ENCODE results near the gene SCOC. TPM values are rescaled to one million over a fixed set of nuclear protein-coding genes. Genes with fewer than 3 reads are reported as not detected.

The SCOC gene
- total RNA-seq, 1 donor from 2014 or later: 45.4 TPM

DNA sequence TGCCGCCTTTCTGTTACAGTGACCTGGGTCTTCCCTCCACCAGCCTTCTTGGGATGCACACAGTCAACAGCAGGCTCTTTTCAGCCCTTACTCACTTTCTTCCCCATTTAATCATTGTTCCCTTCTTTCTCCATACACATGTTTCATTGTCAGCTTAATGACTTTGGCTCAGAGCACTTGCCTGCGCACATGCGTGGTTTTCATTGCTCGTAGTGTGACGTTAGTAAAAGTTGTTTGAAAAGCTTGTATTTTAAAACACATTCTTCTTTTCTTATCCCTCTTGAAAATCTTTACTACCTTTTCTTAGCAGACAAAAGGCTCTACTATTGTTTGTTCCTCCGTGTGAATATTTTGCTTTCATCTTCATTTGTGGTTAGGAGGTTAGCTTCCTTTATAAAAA, 19.7 kb upstream of the SCOC start:
- Histone ChIP-seq H3K4me3 (no peak overlapping the region), H3K9me3 (no peaks in the 10 kb centered on the region), H3K4me1 (no peaks in the 10 kb centered on the region), H3K27ac (no peak overlapping the region), H3K27me3 (no peaks in the 10 kb centered on the region), H3K36me3 (no peaks in the 10 kb centered on the region)
- TF ChIP-seq, protein P1, sequence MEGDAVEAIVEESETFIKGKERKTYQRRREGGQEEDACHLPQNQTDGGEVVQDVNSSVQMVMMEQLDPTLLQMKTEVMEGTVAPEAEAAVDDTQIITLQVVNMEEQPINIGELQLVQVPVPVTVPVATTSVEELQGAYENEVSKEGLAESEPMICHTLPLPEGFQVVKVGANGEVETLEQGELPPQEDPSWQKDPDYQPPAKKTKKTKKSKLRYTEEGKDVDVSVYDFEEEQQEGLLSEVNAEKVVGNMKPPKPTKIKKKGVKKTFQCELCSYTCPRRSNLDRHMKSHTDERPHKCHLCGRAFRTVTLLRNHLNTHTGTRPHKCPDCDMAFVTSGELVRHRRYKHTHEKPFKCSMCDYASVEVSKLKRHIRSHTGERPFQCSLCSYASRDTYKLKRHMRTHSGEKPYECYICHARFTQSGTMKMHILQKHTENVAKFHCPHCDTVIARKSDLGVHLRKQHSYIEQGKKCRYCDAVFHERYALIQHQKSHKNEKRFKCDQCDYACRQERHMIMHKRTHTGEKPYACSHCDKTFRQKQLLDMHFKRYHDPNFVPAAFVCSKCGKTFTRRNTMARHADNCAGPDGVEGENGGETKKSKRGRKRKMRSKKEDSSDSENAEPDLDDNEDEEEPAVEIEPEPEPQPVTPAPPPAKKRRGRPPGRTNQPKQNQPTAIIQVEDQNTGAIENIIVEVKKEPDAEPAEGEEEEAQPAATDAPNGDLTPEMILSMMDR (IDR thresholded peaks at IDR 0.05): no peak
- intact Hi-C loops (cut with DNase I): loop anchor here (10.0 kb wide), 1 partner anchor 501 kb away; no protein-coding TSS in a partner anchor
- ATAC-seq (no peak), DNase-seq (no peak)

DNA sequence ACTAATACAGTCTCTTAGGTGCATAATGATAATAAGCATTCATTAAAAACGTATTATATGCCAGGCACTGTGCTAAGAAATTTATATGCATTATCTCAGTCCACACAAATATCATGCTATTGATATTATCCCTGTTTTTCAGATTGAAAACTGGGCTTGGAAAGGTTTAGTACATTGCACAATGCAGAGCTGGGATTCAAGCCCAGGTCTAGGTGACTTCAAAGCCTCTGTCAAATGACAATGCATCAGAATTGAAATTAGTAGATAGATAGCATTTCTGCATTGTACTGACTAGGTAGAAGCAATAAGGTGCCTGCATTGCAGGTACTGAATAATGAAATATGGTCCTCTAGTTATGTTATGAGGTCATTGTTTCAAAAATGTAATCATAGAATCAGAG, 18.2 kb upstream of the SCOC start:
- no peaks in the 10 kb centered on the region for H3K27me3 ChIP-seq
- no peak overlapping the region for H3K4me3 ChIP-seq
- DNase-seq (no peak), ATAC-seq (no peak)
- no peaks in the 10 kb centered on the region for H3K9me3 ChIP-seq
- TF ChIP-seq, protein P1 (IDR thresholded peaks at IDR 0.05): no peak
- no peaks in the 10 kb centered on the region for H3K4me1 ChIP-seq
- intact Hi-C loops (cut with DNase I): loop anchor here (10.0 kb wide), 1 partner anchor 500 kb away; no protein-coding TSS in a partner anchor
- no peak overlapping the region for H3K27ac ChIP-seq
- H3K36me3 ChIP-seq: no peaks in the 10 kb centered on the region

DNA sequence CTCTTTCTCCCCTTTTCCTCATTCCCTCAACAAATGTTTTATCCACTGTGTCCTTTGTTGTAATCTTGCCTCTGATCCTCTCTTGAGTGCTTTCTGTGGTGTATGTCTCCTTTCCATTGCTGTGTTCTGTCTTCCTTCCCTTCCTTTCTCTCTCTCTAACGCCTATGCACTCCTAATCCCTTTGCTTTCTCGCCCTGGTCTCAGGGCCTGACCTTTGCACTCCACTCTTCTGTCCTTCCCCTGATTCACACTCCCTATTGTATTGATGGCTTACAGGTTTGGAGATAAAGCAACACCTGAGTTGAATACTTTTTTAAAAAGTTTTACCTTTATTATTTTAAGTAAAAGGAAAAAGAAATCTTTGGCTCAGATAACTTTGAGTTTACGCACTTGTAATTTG, 15.6 kb upstream of the SCOC start:
- ATAC-seq: no peak
- TF ChIP-seq, protein P1 (IDR thresholded peaks at IDR 0.05): no peak
- no peaks in the 10 kb centered on the region for H3K9me3 ChIP-seq
- intact Hi-C loops (cut with DNase I): loop anchor here (10.0 kb wide), 1 partner anchor 497 kb away; no protein-coding TSS in a partner anchor
- H3K27ac ChIP-seq: no peak overlapping the region
- no peaks in the 10 kb centered on the region for H3K27me3 ChIP-seq
- H3K36me3 ChIP-seq: no peaks in the 10 kb centered on the region
- no peak for DNase-seq
- H3K4me1 ChIP-seq: no peaks in the 10 kb centered on the region
- H3K4me3 ChIP-seq: no peak overlapping the region

DNA sequence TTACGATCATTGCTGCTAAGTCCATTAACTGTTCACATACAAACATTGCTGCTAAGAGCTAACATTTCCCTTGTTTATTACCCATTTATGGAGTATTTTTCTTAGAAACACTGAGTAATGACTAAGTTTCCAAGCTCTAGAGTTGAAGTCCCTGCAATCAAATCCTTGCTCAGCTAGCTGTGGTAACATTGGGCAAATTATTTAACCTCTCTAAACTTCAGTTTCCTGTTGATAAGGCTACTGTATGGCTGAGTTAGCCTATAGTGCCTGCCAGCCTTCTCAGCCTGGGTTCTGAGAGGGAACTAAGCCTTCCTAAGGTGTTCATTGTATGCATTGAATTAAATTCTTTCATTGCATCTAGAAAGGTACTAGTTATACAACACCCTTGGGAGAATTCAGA, 15.2 kb upstream of the SCOC start:
- Histone ChIP-seq H3K27me3 (no peaks in the 10 kb centered on the region), H3K27ac (no peak overlapping the region), H3K9me3 (no peaks in the 10 kb centered on the region), H3K4me3 (no peak overlapping the region), H3K4me1 (no peaks in the 10 kb centered on the region), H3K36me3 (no peaks in the 10 kb centered on the region)
- TF ChIP-seq, protein P1 (IDR thresholded peaks at IDR 0.05): no peak
- intact Hi-C loops (cut with DNase I): loop anchor here (10.0 kb wide), 1 partner anchor 497 kb away; no protein-coding TSS in a partner anchor
- no peak for ATAC-seq
- DNase-seq: no peak

DNA sequence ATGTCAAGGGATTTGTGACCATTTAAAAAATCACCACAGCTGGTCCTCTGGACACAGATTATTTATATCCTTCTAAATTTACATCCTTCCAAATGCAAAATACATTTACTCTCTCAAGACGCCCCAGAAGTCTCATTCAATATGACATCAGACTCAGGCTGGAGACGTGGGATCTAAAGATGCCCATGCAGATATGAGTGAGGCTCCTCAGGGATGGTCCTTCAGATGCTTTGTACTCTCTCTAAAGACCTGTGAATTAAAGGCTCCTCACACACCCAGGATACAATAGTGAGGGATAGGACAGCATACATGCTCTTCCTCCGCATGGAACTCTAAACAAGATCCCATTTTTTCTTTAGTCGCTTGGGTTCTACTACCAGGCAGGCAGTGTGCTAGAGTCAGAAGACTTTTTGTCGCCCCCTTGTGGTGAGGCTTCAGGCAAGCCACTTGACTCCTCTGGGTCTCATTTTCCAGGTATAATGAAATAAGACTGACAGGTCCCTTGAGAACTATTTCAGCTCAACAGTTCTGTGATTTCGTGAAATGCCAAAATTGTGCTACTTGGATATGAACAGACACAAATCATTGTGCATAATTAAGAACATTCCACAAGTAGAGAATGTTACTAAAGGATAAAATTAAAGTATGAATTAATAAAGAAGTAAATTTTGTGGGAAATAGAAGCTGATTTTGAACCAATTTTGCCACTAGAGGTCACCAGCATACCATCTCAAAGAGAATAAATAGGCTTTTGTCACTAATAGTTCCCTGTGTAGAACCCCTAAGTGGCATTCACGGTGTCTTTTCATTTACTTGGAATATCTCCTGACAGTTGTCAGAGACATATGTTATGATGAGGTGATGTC, 13.7 kb upstream of the SCOC start:
- TF ChIP-seq, protein P1 (IDR thresholded peaks at IDR 0.05): peak; percentile 92
- intact Hi-C loops (cut with DNase I): loop anchor here (10.0 kb wide), 1 partner anchor 495 kb away; no protein-coding TSS in a partner anchor

More for the DNA sequence above, 13.7 kb upstream of the SCOC start:
- ATAC-seq (peak; percentile 93), DNase-seq (peak; percentile 72)
- Histone ChIP-seq H3K27me3 (no peaks in the 10 kb centered on the region), H3K27ac (no peak overlapping the region), H3K4me1 (no peaks in the 10 kb centered on the region), H3K4me3 (no peak overlapping the region), H3K36me3 (no peaks in the 10 kb centered on the region), H3K9me3 (no peaks in the 10 kb centered on the region)

Measured in upper lobe of right lung (tissue), 1 donor.